Measurements from ENCODE around the gene SLC5A2. TPM values are rescaled to one million over a fixed set of nuclear protein-coding genes. Genes with fewer than 3 reads are reported as not detected.
"Not testable (repeated sequence)": the region's sequence is repeated elsewhere in the genome, so short reads cannot be mapped to it uniquely, and the experiment has no call there.

SLC5A2 gene
- total RNA-seq, 1 donor from 2014 or later = 0.12 TPM

DNA sequence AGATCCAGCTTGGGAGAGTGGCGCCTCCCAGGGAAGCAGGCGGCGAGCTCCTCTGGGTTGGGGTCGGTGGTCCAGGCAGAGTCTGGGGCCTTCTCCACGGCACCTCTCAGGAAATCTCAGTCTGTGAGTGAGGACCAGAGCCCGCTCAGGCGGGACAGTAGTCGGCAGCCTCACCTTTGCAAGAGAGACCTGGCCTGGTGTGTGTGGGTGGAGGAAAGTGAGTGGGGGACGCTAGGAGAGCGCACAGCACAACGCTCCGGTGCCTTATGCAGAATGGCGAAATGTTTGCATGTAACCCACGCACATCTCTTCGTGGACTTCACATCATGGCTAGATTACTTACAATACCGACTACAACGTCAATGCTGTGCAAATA, 47.0 kb downstream of the SLC5A2 start:
- no peak for ATAC-seq

DNA sequence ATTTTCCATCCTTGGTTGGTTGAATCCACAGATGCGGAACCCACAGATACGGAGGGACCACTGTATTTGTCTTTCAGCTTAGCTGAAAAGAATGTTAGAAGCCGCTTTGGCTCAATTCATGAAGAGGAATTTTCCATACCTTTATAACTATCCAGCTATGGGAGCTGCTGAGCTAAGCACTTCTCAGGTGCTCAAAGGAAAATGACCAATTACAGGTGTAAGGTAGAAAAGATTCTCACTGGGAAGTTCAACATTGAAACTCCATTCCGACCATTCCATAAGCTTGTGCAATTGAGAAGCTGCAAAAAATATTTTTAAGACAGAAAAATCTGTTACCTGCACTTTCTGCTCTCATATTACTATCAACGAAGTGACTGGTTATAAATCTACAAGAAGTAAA, 47.5 kb downstream of the SLC5A2 start:
- no peak for ATAC-seq

DNA sequence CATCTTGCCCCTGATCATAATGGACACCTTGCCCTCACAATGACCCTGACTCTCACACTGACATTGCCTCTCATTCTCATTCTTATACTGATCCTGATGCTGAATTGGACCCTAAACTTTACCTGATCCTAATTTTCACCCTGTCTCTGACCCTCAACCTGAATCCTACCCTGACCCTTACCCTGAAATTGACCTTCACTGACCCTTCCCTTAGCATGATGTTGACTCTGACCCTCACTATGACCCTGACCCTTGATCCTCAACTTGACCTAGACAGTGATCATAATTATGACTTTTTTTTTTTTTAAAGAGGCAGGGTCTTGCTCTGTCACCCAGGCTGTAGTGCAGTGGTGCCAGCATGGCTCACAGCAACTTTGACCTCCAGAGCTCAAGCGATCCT, 48.2 kb downstream of the SLC5A2 start:
- ATAC-seq = no peak

DNA sequence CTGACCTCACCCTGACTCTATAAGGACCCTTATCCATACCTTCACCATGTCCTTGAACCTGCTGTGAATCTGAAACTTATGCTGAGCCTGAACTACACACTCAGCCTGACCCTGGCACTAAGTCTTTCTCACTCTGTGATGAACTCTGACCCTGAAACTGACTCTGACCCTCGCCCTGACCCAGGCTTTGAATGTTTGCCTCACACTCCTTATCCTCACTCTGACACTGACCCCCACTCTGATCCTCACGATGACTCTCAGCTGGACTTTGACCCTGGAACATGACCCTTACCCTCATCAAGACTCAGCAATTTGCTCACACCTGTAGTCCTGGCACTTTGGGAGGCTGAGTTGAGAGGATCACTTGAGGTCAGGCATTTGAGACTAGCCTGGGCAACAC, 49.2 kb downstream of the SLC5A2 start:
- ATAC-seq = no peak

DNA sequence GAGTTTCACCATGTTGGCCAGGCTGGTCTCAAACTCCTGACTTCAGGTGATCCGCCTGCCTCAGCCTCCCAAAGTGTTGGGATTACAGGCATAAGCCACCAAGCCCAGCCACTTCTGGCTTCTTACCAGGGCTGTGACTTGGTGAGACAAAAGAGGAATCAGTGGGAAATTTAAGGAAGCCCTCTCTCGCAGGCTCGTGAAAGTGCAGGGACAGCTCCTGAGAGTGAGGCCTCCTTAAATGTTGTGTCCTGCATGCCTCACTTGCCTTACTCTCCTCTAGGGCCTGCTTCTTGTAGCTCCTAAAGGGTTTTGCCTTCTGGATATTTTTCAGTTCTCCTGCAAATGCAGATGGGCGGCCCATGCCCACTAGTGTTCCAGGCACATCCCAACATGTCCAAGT, 50.0 kb downstream of the SLC5A2 start:
- ATAC-seq = no peak

DNA sequence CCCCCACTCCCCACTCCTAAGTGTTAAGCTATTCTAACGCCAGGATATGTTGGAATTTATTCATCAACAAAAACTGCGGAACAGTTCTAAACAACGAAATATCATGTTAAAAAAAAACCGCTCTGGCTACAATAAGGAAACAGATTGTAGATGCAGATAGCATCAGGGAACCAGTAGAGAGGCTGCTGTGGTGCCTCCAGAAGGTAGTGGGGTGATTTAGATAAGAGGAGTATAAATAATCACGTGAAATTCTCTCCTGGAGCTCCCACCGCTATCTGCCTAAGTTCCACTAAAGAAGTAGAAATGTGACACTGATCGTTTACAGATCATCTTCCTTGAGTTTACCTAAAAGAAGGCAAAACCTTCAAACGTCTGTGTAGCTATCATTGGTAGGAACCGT, 52.8 kb downstream of the SLC5A2 start:
- ATAC-seq = no peak

DNA sequence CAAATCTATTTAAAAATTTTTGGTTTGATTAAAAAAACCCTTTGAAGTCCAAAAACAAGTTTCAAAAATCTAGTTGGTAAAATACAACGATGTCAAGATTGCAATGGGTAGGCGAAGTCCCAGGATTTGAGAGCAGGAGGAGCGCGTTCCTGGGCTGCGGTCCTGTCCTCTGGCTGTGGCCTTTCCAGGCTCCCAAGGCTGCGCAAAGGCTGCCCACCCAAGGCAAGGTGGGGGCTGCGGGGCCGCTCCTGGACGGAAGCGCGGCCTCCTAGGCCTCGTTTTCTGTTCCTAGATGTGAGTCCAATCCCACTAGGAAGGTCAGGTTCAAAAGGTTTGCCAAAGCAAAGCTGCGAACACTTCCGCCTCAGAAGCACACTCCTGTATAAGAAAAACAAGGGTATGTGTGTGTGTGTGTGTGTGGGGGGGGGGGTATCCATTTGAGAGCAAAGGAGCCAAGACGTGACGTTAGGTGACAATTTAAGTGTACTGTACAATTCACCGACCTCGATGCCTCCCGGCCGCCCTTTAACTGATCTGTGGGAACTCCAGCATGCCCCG, 54.0 kb downstream of the SLC5A2 start:
- ATAC-seq = no peak

DNA sequence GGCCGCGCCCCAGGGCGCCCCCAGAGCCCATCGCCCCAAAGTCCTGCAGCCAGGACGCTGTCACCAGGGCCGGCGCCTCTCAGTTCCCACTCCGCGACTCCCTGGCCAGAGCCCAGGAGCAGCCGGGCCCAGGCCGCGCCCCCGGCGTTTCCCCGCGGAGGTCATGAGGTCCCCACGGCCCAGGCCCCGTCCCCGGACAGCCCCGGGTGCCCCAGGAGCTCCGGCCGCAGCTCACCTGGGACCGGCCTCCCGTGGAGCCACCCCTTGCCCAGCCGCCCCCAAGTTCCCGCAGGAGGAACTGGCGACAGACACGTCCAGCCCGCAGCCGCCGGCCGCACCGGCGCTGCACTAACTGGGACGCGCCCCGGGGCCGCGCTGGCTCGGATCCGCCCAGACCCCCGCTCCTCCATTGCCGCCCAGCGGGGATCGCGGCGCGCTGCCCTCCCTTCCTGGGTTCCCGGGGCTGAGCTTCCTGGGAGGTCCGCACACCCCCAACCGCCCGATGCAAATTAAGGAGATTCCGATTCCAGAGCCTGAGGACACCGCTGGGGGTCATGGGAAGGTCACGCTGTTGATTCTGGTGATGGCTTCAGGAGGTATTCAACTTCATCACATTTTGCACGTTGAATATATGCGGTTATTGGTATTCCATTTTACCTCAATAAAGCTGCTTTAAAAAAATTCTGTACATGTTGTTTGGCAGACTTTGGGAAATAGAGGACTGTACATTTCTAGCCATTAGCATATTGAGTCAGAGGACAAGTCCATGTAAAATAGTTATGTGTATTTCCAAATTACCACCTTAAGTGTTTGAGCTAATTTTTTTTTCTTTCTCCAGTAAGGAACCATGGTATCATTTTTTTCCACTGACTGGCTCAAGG, 54.7 kb downstream of the SLC5A2 start:
- ATAC-seq = no peak

DNA sequence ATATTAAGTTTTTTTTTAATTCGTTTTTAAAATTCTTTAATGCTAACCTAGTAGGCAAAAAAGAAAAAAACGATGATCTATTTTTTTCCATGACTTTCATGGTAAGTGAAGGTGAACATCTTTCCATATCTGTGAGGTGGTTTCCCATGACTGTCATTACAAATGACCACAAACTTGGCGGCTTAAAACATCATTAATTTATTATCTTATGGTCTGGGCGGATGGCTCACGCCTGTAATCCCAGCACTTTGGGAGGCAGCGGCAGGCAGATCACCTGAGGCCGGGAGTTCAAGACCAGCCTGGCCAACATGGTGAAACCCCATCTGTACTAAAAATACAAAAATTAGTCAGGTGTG, 55.3 kb downstream of the SLC5A2 start:
- ATAC-seq = not testable (repeated sequence)

DNA sequence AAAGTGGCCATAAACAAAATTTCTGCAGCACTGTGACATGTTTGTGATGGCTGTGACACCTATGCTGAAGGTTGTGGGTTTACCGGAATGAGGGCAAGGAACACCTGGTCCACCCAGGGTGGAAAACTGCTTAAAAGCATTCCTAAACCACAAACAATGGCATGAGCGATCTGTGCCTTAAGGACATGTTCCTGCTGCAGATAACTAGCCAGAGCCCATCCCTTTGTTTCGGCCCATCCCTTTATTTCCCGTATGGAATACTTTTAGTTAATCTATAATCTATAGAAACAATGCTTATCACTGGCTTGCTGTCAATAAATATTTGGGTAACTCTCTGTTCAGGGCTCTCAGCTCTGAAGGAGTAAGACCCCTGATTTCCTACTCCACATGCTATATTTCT, 56.8 kb downstream of the SLC5A2 start:
- ATAC-seq = not testable (repeated sequence)

Other genes with a start within 250 kb of the SLC5A2 start
- 0.96 TPM for gene ITGAM, start 223.1 kb upstream of the SLC5A2 start, total RNA-seq
- 1.9 TPM for gene ITGAX, start 127.9 kb upstream of the SLC5A2 start, total RNA-seq
- gene ITGAD, start 89.8 kb upstream of the SLC5A2 start, total RNA-seq = not detected
- gene COX6A2, start 54.8 kb upstream of the SLC5A2 start, total RNA-seq = 0.48 TPM
- gene ZNF843, start 40.3 kb upstream of the SLC5A2 start, total RNA-seq = 0.32 TPM
- gene ARMC5, start 23.6 kb upstream of the SLC5A2 start, total RNA-seq = 9.4 TPM
- 4.3 TPM for gene TGFB1I1, start 11.0 kb upstream of the SLC5A2 start, total RNA-seq
- 29.9 TPM for gene RUSF1, start 25.3 kb downstream of the SLC5A2 start, total RNA-seq
- gene AHSP, start 44.8 kb downstream of the SLC5A2 start, total RNA-seq = not detected

Measured in esophagus mucosa (tissue), 1 donor.